Measurements from ENCODE around the gene CARNS1. TPM values are rescaled to one million over a fixed set of nuclear protein-coding genes. Genes with fewer than 3 reads are reported as not detected.
"Not testable (repeated sequence)": the region's sequence is repeated elsewhere in the genome, so short reads cannot be mapped to it uniquely, and the experiment has no call there.

The CARNS1 gene
- total RNA-seq, 1 donor from 2014 or later, result 0.16 TPM

- no peak for DNase-seq
These were observed 18.7 kb upstream of the CARNS1 start for GRCh38 chr11:67396587-67397389.

- no peak for DNase-seq
These were observed 17.9 kb upstream of the CARNS1 start for GRCh38 chr11:67397536-67397935.

- DNase-seq, result no peak
These were observed 17.4 kb upstream of the CARNS1 start for GRCh38 chr11:67397986-67398660.

GRCh38 chr11:67398661-67399563, 16.6 kb upstream of the CARNS1 start:
- DNase-seq, result no peak

GRCh38 chr11:67400251-67400941, 15.1 kb upstream of the CARNS1 start:
- DNase-seq, result no peak

- DNase-seq, result no peak
These were observed 14.5 kb upstream of the CARNS1 start for GRCh38 chr11:67400942-67401494.

- peak; percentile 92 for DNase-seq
These were observed 13.8 kb upstream of the CARNS1 start, which contains the start of gene PPP1CA for GRCh38 chr11:67401495-67402191. PPP1CA (minus strand) TSS chr11:67401858; CDS start chr11:67401782, 76 bp downstream.

- not testable (repeated sequence) for DNase-seq
These were observed 13.2 kb upstream of the CARNS1 start for GRCh38 chr11:67402192-67402839.

GRCh38 chr11:67403085-67403484, 12.4 kb upstream of the CARNS1 start:
- DNase-seq, result not testable (repeated sequence)

- no peak for DNase-seq
These were observed 10.8 kb upstream of the CARNS1 start for GRCh38 chr11:67404515-67405195.

GRCh38 chr11:67405196-67405567, 10.3 kb upstream of the CARNS1 start:
- no peak for DNase-seq

- no peak for DNase-seq
These were observed 9.7 kb upstream of the CARNS1 start for GRCh38 chr11:67405688-67406339.

- DNase-seq, result no peak
These were observed 9.0 kb upstream of the CARNS1 start for GRCh38 chr11:67406420-67406968.

- DNase-seq, result peak; percentile 50
These were observed 8.3 kb upstream of the CARNS1 start for GRCh38 chr11:67406969-67407687.

- no peak for DNase-seq
These were observed 7.8 kb upstream of the CARNS1 start for GRCh38 chr11:67407688-67408163.

- no peak for DNase-seq
These were observed 6.9 kb upstream of the CARNS1 start for GRCh38 chr11:67408437-67409200.

- DNase-seq, result no peak
These were observed 6.2 kb upstream of the CARNS1 start for GRCh38 chr11:67409261-67409666.

Measured in occipital lobe (tissue), 2 donors.